ENCODE results near the gene RNF217.

Gene RNF217

GRCh38 chr6:124990988-124991387 lies 28.8 kb downstream of the RNF217 start:
- no peak for DNase-seq

- DNase-seq, result no peak
These were observed 29.6 kb downstream of the RNF217 start for GRCh38 chr6:124991764-124992295.

- DNase-seq, result no peak
These were observed 31.1 kb downstream of the RNF217 start for GRCh38 chr6:124993327-124993726.

DNA sequence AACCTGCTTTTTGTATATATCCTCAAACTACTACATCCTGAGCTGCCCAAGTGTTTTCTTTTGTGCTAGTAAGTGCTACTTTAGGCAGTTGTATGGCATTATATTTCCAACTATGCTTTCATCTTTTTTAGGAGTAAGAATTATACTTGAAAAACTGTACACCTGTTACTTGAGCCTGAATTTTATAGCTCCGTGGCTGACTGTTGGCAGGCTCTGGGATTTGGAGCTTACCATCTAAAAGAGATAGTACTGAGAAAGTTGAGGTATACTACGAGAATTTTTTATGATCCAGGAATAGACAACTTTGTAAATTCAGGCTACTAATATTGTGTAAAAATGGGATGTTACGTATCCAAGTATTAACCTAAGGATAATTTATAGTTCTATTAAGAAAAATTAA lies 32.4 kb downstream of the RNF217 start:
- DNase-seq, result no peak

GRCh38 chr6:124995131-124995530 lies 32.9 kb downstream of the RNF217 start:
- DNase-seq, result no peak

DNA sequence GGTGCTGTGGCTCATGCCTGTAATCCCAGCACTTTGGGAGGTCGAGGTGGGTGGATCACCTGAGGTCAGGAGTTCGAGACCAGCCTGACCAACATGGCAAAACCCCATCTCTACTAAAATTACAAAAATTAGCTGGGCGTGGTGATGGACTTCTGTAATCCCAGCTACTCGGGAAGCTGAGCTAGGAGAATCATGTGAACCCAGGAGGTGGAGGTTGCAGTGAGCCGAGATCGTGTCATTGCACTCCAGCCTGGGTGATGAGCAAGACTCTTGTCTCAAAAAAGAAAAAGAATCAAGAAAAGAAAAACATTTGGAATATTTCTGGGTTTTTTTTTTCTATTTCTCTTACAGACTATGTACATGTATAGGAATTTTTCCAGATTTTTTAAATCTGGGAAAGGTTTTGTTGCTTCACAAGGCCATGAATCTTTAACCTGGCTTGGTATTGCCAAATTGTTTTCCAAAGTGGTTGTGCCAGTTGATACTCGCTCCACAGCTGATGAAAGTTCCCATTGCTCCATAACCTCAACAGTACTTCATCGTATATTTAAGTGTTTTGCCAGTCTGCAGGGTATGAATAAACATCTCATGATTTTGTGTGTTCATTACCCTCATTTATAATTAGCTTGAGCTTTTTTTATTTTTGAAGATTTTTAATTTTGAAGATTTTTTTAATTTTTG lies 33.5 kb downstream of the RNF217 start:
- DNase-seq, result no peak

DNA sequence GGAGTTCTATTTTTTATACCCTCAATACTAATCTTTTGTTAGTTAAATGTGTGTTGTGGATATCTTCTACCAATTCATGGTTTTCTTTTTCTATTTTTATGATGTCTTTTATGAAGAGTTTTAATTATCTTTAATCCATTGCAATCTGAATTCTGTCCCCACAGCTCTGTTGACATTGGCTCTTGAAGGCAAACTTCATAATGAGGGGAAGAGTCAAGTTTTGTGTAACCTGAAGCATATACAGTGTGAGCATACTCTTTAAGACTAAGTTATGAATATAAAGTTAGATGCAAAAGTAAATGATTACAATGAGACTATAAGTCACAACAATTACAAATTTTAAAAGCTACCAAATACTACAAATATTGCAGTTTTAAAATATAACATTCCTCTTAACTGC lies 34.2 kb downstream of the RNF217 start:
- DNase-seq, result no peak

- DNase-seq, result no peak
These were observed 35.1 kb downstream of the RNF217 start for GRCh38 chr6:124997196-124997875.

GRCh38 chr6:124999105-124999764 lies 37.0 kb downstream of the RNF217 start:
- no peak for DNase-seq

DNA sequence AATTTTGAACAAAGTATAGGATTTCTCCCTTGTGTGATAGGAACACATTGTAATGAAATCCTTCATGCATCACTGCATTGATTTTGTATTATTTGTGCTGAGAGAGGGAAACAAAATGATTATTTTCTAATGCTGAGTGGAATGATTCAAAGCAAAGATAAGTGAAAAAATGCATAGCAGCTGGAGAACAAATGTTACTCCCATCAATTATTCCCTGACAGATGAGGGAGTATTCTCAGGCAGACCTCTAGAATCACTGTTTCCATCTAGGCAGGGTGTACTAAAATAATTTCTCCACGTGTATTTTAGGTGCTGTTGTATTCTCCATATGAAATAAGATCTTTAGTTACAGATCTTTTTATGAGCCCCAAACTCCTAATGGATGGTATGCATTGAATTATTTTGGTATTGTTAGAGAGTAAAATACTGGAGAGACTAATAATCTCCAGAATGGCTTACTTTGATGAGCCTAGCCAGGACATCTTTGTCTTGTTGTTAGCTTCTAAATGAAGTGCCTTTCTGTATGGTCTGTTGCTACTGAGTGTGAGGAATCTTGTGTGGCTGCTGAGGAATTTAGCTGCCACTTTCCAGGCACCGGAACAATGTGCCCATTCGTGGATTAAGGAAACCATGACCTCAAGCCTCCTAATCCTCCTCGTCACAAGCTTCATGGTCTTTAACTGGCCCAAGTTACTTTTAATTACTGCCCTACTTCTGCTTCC lies 39.6 kb downstream of the RNF217 start:
- no peak for DNase-seq

DNA sequence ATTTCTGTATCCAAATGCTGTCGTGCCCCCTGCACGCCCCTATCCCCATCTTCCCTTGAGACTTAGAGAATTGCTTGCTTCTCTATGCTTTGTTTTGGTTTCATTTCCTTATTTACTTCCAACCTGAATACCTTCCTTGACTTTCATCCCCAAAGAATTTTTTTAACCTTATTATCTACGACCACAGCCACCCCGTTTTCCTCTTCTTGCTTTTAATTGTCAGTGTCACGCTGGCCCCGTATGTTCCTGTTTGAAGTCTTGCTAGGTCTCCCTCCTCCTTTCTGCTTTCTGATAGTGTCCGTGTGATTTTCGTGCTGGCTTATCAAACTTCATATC lies 40.1 kb downstream of the RNF217 start:
- no peak for DNase-seq

DNA sequence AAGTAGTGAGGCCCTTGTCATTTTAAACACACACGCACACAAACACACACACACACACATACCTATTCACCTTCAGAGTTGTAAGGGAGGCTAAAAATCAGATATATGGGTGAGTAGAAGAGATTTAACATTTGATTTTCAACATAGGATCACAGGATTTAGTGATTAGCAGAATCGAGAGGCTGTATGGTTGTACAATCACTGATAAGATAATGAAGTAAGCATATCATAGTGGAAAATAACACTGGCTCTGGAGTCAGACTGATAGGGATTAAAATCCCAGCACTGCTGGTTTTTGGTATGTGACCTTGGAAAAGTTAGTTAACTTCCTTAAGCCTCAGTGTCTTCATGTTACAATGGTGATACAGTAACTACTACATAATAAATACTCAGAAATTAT lies 40.8 kb downstream of the RNF217 start:
- no peak for DNase-seq

- DNase-seq, result no peak
These were observed 42.0 kb downstream of the RNF217 start for GRCh38 chr6:125004198-125004597.

- no peak for DNase-seq
These were observed 42.8 kb downstream of the RNF217 start for GRCh38 chr6:125004797-125005595.

GRCh38 chr6:125008261-125008703 lies 46.0 kb downstream of the RNF217 start:
- DNase-seq, result no peak

- DNase-seq, result no peak
These were observed 46.7 kb downstream of the RNF217 start for GRCh38 chr6:125008957-125009356.

DNA sequence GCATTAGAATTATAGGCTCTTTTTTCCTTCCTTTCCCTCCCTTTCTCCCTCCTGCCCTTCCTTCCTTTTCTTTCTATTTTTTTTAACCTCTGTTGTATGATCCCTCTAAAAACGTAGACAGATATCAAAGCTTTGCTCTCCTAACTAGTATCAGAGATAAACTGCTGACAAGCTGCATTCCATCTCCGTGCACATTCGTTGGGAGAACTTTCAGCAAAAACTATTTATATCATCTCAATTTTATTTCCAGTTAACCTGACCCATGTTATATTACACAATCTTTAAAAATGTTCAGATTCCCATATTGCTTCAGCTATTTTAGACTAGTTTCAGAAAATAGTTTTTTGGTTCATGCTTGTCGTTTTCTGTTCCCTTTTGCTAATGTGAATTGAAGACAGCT lies 47.3 kb downstream of the RNF217 start:
- DNase-seq, result no peak

- no peak for DNase-seq
These were observed 51.9 kb downstream of the RNF217 start for GRCh38 chr6:125013938-125014660.

- DNase-seq, result no peak
These were observed 52.4 kb downstream of the RNF217 start for GRCh38 chr6:125014661-125014957.

- no peak for DNase-seq
These were observed 52.9 kb downstream of the RNF217 start for GRCh38 chr6:125015152-125015551.

DNA sequence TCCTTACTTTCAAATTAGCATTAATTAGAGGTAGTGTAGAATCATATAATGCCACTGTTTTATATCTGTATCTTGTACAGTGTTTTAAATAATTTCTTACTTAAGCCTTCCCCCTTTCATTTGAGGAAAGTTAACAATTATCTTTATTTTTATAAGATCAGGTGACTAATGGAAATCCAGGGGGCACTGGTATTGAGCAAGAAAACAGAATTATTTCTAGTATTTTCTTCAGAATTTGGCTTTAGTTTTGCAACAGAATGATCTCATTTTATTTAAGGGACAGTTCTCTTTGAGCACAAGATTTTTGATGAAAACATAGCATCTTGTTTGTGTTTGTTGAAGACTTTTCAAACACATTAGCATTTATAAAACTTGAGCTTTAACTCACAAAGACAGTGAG lies 55.9 kb downstream of the RNF217 start:
- no peak for DNase-seq

DNA sequence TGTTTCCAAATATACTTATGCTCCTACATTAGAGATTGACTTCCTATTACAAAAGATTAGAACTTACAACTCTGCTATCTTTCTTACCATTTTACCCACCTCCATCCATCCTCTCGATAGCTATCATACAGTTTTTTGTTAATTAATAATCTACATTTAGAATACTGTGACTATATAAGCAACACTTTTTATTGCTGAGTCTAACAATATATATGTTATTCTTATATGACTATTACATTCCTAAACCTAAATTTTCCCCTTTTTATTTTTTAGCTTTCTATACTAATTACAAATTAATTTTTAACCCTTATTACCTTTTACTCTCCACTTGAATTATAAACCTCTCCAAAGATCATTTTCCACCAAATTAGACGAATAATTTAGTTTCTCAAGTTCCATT lies 57.0 kb downstream of the RNF217 start:
- DNase-seq, result no peak
